HL-60/S4 (cell line): ENCODE measurements around the gene RCAN1.

Experiments used
- in situ Hi-C: fragments of 300-500 bp; cut with MboI; formaldehyde crosslinking; loops from 2 replicates; pipeline ENCODE4 v1.14.3; 2022; ENCODE audit warnings: low sequenced_read_pairs

Gene RCAN1

GRCh38 chr21:34602061-34602460 lies 12.9 kb downstream of the RCAN1 start:
- in situ Hi-C loops = no loop called here

GRCh38 chr21:34599534-34600101 lies 15.3 kb downstream of the RCAN1 start:
- in situ Hi-C loops = no loop called here

DNA sequence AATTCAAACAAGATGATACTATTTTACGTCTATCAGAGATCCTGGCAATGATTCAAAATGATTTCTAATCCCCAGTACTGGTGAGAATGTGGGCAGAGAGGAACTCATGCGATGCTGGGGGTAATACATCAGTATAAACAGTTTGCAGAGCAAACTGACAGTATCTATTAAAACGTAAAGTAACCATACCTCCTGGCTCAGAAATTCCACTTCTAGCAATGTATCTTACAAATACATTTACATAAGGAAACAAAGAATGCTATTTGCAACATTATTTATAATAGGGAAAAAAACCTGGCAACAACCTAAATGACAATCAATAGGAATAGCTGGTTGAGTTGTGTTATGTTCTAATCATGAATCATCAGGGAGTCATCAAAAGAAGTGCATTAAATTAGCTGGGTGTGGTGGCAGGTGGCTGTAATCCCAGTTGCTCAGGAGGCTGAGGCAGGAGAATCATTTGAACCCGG lies 15.9 kb downstream of the RCAN1 start:
- in situ Hi-C loops = no loop called here

DNA sequence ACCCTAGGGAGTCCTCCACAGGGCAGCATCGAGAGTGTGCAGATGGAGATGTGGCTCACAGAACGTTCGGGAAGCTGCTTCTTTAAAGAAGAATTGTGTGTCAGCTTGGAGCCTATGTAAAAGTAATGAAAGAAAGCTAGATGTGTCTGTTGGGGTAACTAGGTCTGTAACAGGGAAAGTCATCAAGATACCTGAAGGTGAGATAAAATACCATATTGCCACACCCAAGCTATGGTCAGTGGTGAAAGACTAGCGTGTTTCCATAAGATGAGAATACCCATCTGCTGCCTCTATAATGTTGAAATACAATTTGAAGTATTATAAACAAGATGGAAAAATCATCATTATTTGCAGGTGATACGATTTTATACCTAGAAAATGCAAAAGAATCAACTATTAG lies 17.5 kb downstream of the RCAN1 start:
- in situ Hi-C loops = no loop called here

DNA sequence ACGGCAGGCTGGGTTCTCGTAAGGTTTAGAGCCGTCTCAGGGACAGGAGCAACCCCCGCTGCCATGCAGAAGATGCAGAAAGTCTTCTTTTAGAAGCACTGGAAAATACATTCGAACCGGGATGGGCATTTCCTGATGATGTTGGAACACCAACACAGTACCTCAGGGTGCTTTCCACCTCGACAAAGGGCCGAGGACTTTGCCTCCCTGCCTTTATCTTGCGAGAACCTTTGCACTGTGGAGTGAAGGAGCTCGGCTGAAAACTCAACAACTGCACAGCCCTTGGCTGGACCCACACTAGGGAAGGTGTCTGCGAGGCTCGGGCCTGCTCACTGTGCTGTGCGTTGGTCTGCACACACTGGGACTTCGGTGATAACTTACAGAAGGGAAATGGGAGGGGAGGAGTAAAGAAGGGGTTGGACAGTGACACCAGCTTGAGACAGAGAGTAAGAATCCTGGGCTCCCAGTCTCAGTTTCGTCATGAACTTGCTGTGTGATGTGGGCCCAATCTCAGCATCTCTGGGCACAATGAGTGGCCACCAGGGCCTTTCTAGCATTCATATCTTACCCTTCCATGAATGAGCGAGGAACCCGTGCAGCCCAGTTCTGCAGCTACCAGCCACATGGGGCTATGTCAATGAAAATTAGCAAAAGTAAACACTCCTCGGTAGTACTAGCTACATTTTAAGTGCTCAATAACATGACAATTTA lies 18.2 kb downstream of the RCAN1 start:
- in situ Hi-C loops = no loop called here

DNA sequence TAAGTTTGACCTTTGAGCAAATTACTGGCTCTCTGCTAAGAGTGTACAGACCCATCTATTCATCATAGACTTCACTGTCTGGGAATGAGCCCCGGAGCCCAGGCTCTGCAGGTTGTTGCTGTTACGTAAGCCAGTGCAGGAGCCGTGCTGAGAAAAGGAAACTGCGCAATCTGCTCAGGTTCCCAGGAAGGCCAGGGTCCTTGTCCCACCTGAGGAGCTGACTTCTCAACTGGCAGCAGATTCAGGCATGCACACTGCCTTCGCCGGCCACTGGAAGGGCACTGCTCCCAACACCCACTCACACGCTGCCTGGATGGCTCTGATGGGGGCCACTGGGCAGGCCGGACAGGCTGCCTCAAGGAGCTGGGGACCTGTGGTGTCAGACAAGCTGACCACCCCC lies 19.5 kb downstream of the RCAN1 start:
- in situ Hi-C loops = no loop called here

DNA sequence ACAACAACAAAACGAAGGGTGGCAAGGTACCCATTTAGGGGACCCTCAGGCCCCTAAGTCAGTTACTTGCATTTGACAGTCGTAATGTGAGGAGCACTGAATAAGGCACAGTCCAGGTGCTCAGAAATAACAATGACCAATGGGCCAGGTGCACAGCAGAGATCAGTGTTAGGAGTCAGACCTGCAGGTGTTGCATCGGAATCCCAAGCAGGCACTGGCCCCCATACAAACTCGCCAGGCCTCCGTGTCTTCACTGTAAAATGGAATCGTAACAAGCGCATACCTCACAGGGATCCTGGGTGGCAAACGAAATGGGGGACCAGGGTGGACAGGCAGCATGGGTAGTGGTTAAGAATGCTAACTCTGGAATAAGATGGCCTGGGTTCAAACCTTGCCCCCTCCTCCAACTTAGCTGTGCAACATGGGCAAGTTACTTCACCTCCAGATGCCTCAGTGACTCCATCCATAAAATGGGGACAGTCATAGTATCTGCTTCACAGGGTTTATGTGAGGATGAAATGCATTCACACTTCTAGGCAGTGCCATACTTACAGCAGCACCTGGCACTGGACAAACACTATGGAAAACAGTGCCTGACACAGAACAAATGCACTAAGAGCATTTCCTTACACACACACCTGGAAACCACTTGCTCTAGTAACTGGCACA lies 20.2 kb downstream of the RCAN1 start:
- in situ Hi-C loops = no loop called here

DNA sequence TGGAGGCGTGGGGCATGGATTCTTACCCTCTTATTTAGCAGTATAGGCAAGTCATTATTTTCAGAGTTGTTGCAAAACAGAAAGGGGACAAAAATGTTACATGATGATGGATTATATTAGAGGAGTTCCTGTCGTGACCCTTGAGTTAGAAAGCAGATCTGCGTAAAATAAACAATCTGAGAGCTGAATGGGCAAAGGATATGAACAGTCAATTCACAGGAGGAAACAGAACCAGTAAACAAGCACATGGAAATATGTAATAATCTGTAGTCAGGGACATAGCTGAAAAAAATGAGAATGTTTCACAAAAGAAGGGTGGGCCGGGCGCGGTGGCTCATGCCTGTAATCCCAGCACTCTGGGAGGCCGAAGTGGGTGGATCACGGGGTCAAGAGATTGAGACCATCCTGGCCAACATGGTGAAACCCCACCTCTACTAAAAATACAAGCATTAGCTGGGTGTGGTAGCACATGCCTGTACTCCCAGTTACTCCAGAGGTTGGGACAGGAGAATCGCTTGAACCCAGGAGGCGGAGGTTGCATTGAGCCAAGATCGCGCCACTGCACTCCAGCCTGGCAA lies 20.9 kb downstream of the RCAN1 start:
- in situ Hi-C loops = no loop called here

DNA sequence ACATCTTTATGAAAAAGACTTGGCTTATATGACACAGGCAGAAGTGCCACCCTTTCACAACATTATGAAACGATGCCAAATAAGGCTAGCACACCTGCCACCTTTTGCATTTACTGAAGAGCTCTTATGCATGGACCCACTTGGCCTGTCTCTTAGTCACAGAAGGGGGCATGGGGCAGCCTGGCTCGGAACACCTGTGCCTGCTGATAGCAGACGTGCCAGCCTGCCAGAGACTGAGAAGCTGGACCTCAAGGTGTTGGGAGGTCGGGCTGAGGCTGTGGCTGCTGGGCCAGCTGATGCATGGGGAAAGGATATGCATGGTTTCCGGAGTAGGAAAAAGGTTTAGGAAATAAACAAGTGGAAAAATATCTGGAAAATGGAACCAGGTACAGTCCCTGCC lies 21.5 kb downstream of the RCAN1 start:
- in situ Hi-C loops = no loop called here

GRCh38 chr21:34592120-34592955 lies 22.6 kb downstream of the RCAN1 start:
- in situ Hi-C loops = no loop called here

- in situ Hi-C loops = no loop called here
Observed at GRCh38 chr21:34590520-34590919, 24.4 kb downstream of the RCAN1 start.

GRCh38 chr21:34589511-34590282 lies 25.2 kb downstream of the RCAN1 start:
- in situ Hi-C loops = no loop called here

GRCh38 chr21:34583926-34584563 lies 30.9 kb downstream of the RCAN1 start:
- in situ Hi-C loops = no loop called here

- in situ Hi-C loops = no loop called here
Observed at GRCh38 chr21:34582506-34583150, 32.3 kb downstream of the RCAN1 start.

- in situ Hi-C loops = no loop called here
Observed at GRCh38 chr21:34580181-34580700, 34.7 kb downstream of the RCAN1 start.

DNA sequence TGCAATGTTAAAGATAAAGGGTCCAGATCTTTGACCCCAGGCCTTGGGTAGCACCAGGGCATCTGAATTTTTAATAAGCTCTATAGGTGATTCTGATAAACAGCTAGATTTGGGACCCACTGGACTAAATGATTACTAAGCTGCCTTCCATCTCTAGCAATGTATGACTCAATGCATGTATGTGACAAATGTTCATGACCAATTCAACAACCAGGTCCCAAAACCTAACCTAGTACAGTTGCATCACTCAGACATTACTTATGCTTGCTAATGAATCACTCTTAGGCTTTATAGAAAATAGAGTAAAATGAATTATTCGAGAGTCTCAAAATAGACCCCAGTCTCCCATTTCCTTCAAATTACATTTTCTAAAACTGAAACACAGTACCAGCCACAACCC lies 35.5 kb downstream of the RCAN1 start:
- in situ Hi-C loops = no loop called here

DNA sequence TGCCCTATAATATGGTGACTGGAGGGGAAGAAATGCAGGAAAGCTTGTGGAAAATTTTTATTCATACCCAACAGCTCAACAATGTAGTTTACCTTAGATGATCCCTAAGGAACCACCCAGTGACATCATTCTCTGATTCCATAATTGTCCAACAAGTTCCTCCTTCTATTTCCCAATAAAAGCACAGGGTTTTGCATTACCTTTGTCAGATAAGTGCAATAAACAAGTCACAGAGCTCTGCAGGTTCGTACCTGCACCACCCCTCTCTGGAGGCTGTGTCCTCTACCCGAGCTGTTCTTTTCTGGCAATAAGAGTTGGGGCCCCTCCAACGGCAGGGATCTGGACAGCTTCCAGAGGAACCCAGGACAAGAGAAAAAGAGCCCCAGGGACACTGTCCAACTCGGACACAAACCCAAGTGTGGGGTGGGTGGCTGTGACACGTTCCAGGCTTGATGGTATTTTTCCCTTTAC lies 38.8 kb downstream of the RCAN1 start:
- in situ Hi-C loops = no loop called here

DNA sequence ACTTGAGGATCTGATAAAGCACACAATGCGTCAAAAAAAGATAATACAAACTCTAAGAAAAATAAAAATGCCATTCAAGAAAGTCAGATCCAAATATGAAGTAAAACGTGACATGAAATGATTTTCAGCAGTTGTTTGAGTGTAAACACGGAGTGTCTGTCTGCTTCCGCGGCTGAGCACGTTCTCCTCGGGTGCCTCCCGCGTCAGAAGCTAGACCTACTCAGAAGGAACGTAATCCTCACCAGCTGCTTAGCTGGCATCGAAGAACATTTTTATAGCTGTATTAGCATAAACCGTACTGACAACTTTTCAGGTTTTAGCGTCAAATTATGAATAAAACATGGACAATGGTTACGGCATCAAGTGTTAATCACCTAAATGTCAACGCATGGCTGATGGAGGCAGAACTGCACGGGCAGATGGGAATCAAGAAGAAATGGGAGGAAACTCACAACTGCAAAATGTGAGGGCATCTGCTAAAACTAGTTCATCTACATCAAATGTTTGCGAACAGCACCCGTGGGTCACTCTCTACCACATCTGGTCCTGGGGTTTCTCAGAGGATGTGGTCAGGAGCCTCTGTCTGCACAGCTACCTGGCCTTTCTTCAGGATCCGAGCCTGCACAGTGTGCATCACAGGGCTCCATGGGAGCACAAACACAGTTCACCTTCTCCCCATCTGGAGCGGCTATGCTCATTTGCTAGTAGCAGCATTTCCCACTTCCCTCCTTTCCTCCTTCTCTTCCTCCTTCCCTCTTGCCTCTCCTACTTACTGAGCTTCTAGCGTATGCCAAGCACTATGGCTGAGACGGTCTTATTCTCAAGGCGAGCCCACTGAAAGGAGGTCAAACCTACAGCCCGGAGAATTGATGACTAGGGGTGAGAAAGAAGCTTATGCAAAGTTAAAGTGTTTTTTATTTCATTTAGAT lies 40.0 kb downstream of the RCAN1 start:
- in situ Hi-C loops = no loop called here
